Measurements from ENCODE around the gene C19orf67.

C19orf67 gene

GRCh38 chr19:14085309-14085995, at the start of gene C19orf67:
C19orf67 (minus strand) TSS chr19:14085783; CDS start chr19:14085627, 156 bp downstream.
- H3K27me3 Mint-ChIP-seq = no peaks in the 10 kb centered on the region
- peaks cover 12% of the 10 kb centered on the region for H3K4me1 Mint-ChIP-seq
- H3K4me3 Mint-ChIP-seq = no peak within 1 kb of the TSS
- H3K36me3 Mint-ChIP-seq = peaks cover 20% of the 10 kb centered on the region
- no peak within 1 kb of the TSS for H3K27ac Mint-ChIP-seq
- no peaks in the 10 kb centered on the region for H3K9me3 Mint-ChIP-seq
- ATAC-seq = no peak

GRCh38 chr19:14135355-14135754, 49.8 kb upstream of the C19orf67 start:
- no peaks in the 10 kb centered on the region for H3K9me3 Mint-ChIP-seq
- H3K4me3 Mint-ChIP-seq = peak overlapping the region; percentile 78
- peaks cover 7% of the 10 kb centered on the region for H3K36me3 Mint-ChIP-seq
- peaks cover 32% of the 10 kb centered on the region for H3K4me1 Mint-ChIP-seq
- peak overlapping the region; percentile 73 for H3K27ac Mint-ChIP-seq
- no peaks in the 10 kb centered on the region for H3K27me3 Mint-ChIP-seq
- ATAC-seq = no peak

GRCh38 chr19:14127929-14128509, 42.4 kb upstream of the C19orf67 start:
- H3K4me1 Mint-ChIP-seq = peaks cover 5% of the 10 kb centered on the region

GRCh38 chr19:14127176-14127575, 41.6 kb upstream of the C19orf67 start:
- no peaks in the 10 kb centered on the region for H3K36me3 Mint-ChIP-seq
- no peaks in the 10 kb centered on the region for H3K27me3 Mint-ChIP-seq
- ATAC-seq = no peak
- peaks cover 5% of the 10 kb centered on the region for H3K4me1 Mint-ChIP-seq
- H3K9me3 Mint-ChIP-seq = no peaks in the 10 kb centered on the region
- H3K4me3 Mint-ChIP-seq = no peak overlapping the region
- H3K27ac Mint-ChIP-seq = no peak overlapping the region

More at GRCh38 chr19:14127929-14128509, 42.4 kb upstream of the C19orf67 start:
- Mint-ChIP-seq H3K4me3 (no peak overlapping the region), H3K9me3 (no peaks in the 10 kb centered on the region), H3K27ac (no peak overlapping the region), H3K27me3 (no peaks in the 10 kb centered on the region), H3K36me3 (no peaks in the 10 kb centered on the region)
- ATAC-seq = no peak

GRCh38 chr19:14122924-14123323, 37.3 kb upstream of the C19orf67 start:
- no peak for ATAC-seq
- Mint-ChIP-seq H3K9me3 (no peaks in the 10 kb centered on the region), H3K4me3 (no peak overlapping the region), H3K27me3 (no peaks in the 10 kb centered on the region), H3K36me3 (no peaks in the 10 kb centered on the region), H3K27ac (peak overlapping the region; percentile 11), H3K4me1 (peaks cover 12% of the 10 kb centered on the region)

GRCh38 chr19:14120497-14120780, 34.9 kb upstream of the C19orf67 start:
- H3K4me3 Mint-ChIP-seq = no peak overlapping the region
- no peak overlapping the region for H3K27ac Mint-ChIP-seq
- H3K27me3 Mint-ChIP-seq = no peaks in the 10 kb centered on the region
- no peaks in the 10 kb centered on the region for H3K9me3 Mint-ChIP-seq
- H3K36me3 Mint-ChIP-seq = no peaks in the 10 kb centered on the region
- peaks cover 29% of the 10 kb centered on the region for H3K4me1 Mint-ChIP-seq
- ATAC-seq = no peak

- Mint-ChIP-seq H3K4me1 (peaks cover 35% of the 10 kb centered on the region), H3K4me3 (no peak overlapping the region), H3K27ac (peak overlapping the region; percentile 5)
Observed at GRCh38 chr19:14119644-14120496, 34.3 kb upstream of the C19orf67 start.

GRCh38 chr19:14119146-14119545, 33.6 kb upstream of the C19orf67 start:
- Mint-ChIP-seq H3K27me3 (no peaks in the 10 kb centered on the region), H3K9me3 (no peaks in the 10 kb centered on the region), H3K4me1 (peaks cover 40% of the 10 kb centered on the region), H3K4me3 (peak overlapping the region; percentile 97), H3K36me3 (no peaks in the 10 kb centered on the region), H3K27ac (peak overlapping the region; percentile 88)
- no peak for ATAC-seq

More at GRCh38 chr19:14119644-14120496, 34.3 kb upstream of the C19orf67 start:
- Mint-ChIP-seq H3K9me3 (no peaks in the 10 kb centered on the region), H3K27me3 (no peaks in the 10 kb centered on the region), H3K36me3 (no peaks in the 10 kb centered on the region)
- ATAC-seq = no peak

- ATAC-seq = no peak
- H3K4me3 Mint-ChIP-seq = peak overlapping the region; percentile 97
Observed at GRCh38 chr19:14118165-14119051, 32.8 kb upstream of the C19orf67 start.

GRCh38 chr19:14117668-14118164, 32.1 kb upstream of the C19orf67 start, which contains the start of gene PRKACA:
PRKACA (minus strand) TSS chr19:14117762; CDS start chr19:14117547, 215 bp downstream.
- no peaks in the 10 kb centered on the region for H3K27me3 Mint-ChIP-seq
- H3K36me3 Mint-ChIP-seq = no peaks in the 10 kb centered on the region
- peaks cover 47% of the 10 kb centered on the region for H3K4me1 Mint-ChIP-seq
- no peaks in the 10 kb centered on the region for H3K9me3 Mint-ChIP-seq
- peak within 1 kb of the TSS; percentile 97 for H3K4me3 Mint-ChIP-seq
- H3K27ac Mint-ChIP-seq = peak within 1 kb of the TSS; percentile 88
- peak; percentile 98 for ATAC-seq

More at GRCh38 chr19:14118165-14119051, 32.8 kb upstream of the C19orf67 start:
- Mint-ChIP-seq H3K4me1 (peaks cover 47% of the 10 kb centered on the region), H3K36me3 (no peaks in the 10 kb centered on the region), H3K9me3 (no peaks in the 10 kb centered on the region), H3K27ac (peak overlapping the region; percentile 88), H3K27me3 (no peaks in the 10 kb centered on the region)

- Mint-ChIP-seq H3K4me3 (peak overlapping the region; percentile 91), H3K27me3 (no peaks in the 10 kb centered on the region), H3K36me3 (no peaks in the 10 kb centered on the region), H3K4me1 (peaks cover 47% of the 10 kb centered on the region), H3K9me3 (no peaks in the 10 kb centered on the region), H3K27ac (peak overlapping the region; percentile 80)
- peak; percentile 26 for ATAC-seq
Observed at GRCh38 chr19:14116918-14117578, 31.5 kb upstream of the C19orf67 start.

GRCh38 chr19:14116525-14116917, 30.9 kb upstream of the C19orf67 start:
- Mint-ChIP-seq H3K9me3 (no peaks in the 10 kb centered on the region), H3K27ac (peak overlapping the region; percentile 80), H3K36me3 (no peaks in the 10 kb centered on the region), H3K27me3 (no peaks in the 10 kb centered on the region), H3K4me3 (peak overlapping the region; percentile 91), H3K4me1 (peaks cover 47% of the 10 kb centered on the region)
- no peak for ATAC-seq

GRCh38 chr19:14115756-14116155, 30.2 kb upstream of the C19orf67 start:
- Mint-ChIP-seq H3K9me3 (no peaks in the 10 kb centered on the region), H3K4me3 (peak overlapping the region; percentile 91), H3K4me1 (peaks cover 47% of the 10 kb centered on the region), H3K27ac (no peak overlapping the region), H3K36me3 (no peaks in the 10 kb centered on the region), H3K27me3 (no peaks in the 10 kb centered on the region)
- no peak for ATAC-seq

GRCh38 chr19:14114854-14115253, 29.3 kb upstream of the C19orf67 start:
- ATAC-seq = no peak
- no peaks in the 10 kb centered on the region for H3K9me3 Mint-ChIP-seq
- H3K27me3 Mint-ChIP-seq = no peaks in the 10 kb centered on the region
- no peak overlapping the region for H3K27ac Mint-ChIP-seq
- peaks cover 47% of the 10 kb centered on the region for H3K4me1 Mint-ChIP-seq
- H3K36me3 Mint-ChIP-seq = no peaks in the 10 kb centered on the region
- no peak overlapping the region for H3K4me3 Mint-ChIP-seq

Data from stimulated activated memory B cell treated with anti-CD40 and anti-IgM and Interleukin-4, amounts not matched to agents 10 μg/mL and 1 μg/mL and 100 μg/mL, for 72 hours (primary cell).